HG03469 (cell line): ENCODE data around the gene PCIF1.
"Not testable (repeated sequence)": the region's sequence is repeated elsewhere in the genome, so short reads cannot be mapped to it uniquely, and the experiment has no call there.

Experiments used
- ATAC-seq: cut with Tn5 transposase; IDR thresholded peaks from one replicate; pipeline ENCODE4 v1.9.1; 2021; ENCODE audit warnings: mild to moderate bottlenecking, moderate library complexity, moderate number of reproducible peaks; ENCODE audit not compliant: unreplicated experiment

The PCIF1 gene

DNA sequence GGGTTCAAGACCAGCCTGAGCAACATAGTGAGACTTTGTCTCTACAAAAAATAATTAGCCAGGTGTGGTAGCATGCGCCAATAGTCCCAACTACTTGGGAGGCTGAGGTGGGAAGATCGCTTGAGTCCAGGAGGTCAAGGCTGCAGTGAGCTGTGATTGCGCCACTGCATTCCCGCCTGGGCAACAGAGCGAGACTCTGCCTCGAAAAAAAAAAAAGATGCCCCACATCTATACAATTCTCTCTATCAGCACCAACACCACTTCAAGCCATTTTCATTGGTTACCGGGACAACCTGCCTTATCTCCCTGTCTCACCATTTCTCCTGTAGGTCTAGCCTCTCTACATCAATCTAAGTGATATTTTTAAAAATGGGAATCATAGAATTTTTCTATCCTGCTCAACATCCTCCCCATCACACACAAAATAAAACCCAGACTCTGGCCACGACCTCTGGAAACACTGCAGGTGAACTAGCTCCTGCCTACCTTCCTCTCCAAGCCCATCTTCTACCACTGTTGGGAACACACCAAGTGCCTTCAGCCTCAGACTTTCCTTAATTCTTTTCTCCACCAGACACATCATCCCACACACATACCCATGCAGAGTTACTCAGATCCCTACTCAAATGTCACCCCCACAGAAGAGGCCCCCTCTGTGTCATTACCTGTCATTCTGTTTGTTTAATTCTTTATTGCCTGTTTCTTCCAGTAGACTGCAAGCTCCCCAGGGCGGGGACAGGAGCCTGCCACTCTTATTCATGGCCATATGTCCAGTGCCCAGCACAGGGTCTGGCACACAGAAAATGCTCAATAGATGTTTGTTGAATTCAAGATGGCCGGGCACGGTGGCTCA is 12.9 kb upstream of the PCIF1 start:
- ATAC-seq, result no peak

DNA sequence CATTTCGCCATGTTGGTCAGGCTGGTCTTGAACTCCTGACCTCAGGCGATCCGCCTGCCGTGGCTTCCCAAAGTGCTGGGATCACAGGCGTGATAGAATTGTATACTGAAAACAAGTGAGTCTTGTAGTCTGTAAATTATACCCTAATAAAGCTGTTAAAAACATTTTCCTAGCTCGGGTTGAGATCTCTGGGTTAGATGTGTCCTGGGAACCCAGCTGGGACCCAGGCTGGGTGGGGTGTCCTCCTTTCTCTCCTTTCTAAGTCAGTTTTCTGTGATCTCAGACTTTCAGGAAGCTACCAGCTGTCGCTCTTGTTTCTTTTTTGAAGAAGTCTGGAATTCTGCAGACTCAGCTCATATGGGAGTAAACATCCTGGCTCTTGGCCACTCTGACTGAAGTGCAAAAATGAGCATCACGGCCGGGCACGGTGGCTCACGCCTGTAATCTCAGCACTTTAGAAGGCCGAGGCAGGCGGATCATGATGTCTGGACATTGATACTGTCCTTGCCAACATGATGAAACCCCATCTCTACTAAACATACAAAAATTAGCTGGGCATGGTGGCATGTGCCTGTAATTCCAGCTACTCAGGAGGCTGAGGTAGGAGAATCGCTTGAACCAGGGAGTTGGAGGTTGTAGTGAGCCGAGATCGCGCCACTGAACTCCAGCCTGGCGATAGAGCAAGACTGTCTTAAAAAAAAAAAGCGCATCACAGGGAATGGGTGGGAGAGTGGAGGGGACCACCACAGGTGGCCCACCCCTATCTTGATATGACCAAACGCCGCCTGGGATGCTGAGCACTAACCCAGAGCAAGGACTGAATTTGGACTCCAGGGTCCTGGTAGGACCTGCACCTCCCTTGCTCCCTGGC is 9.9 kb upstream of the PCIF1 start:
- ATAC-seq, result no peak

DNA sequence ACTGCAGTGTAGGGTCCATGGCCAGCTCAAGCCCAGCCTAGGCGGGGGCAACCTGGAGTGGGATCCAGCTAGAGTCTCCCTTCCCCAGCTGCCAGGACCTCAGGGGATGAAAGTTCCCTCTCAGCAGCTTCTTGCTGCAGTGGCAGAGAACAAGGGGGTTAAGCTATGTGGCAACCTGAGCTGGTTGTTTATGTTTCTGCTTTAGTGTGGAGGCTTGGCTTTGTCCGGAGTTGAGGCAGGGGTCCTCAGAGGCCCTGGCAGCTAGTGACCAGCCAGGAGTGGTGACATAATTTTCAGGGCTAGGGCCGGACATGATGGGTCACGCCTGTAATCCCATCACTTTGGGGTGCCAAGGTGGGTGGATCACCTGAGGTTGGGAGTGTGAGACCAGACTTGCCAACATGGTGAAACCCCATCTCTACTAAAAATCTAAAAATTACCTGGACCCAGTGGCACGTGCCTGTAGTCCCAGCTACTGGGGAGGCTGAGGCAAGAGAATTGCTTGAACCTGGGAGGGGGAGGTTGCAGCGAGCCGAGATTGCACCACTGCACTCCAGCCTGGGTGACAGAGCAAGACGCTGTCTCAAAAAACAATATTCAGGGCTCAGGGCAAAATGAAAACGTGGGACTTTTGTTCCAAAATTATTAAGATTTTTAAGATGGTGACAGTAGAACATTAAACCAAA is 8.5 kb upstream of the PCIF1 start:
- ATAC-seq, result no peak

DNA sequence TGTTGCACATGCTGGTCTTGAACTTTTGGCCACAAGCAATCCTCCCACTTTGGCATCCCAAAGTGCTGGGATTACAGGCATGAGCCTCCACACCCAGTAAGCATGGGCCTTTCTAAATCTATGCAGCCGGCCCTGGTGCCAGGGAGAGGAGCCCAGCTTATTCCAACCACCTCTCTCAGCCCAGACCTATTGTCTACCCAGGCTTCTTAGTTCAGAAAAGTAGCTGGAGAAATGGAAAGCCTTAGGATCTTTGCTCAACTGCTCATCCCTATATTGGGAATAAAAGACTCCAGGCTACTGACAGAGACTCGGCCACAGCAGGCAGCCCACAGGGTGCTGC is 7.8 kb upstream of the PCIF1 start:
- ATAC-seq, result no peak

DNA sequence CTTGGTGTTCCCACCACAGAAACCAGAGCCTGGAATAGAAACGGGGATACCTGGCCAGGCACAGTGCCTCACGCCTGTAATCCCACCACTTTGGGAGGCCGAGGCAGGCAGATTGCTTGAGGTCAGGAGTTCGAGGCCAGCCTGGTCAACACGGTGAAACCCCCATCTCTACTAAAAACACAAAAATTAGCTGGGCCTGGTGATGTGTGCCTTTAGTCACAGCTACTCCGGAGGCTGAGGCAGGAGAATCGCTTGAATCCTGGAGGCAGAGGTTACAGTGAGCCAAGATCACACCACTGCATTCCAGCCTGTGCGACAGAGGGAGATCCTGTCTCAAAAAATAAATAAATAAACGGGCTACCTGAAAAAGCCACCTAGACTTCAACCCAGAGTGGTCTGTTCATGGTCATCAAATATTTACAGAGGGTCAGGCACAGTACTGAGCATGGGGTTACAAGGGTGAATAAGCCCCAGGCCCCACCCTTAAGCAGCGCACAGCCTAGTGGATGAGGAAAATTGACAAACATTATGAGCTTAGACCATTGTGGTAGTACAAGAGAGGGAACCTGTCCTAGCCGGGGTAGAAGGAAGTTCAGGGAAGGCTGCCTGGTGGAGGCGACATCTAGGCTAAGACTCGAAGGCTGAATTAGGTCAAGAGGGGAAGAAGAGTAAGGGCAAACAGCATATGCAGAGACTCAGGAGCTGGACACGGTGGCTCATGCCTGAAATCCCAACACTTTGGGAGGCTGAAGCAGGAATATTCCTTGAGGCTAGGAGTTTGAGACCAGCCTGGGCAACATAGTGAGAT is 7.2 kb upstream of the PCIF1 start:
- ATAC-seq, result no peak

DNA sequence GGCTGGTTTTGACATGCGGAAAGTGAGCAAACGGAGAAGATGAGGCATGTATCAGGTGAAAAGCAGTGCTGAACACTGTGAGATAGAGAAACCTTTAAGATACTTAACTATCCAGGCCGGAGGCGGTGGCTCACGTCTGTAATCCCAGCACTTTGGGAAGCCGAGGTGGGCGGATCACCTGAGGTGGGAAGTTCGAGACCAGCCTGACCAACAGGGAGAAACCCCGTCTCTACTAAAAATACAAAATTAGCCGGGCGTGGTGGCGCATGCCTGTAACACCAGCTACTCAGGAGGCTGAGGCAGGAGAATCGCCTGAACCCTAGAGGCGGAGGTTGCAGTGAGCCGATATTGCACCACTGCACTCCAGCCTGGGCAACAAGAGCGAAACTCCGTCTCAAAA is 2.8 kb upstream of the PCIF1 start:
- ATAC-seq, result not testable (repeated sequence)

DNA sequence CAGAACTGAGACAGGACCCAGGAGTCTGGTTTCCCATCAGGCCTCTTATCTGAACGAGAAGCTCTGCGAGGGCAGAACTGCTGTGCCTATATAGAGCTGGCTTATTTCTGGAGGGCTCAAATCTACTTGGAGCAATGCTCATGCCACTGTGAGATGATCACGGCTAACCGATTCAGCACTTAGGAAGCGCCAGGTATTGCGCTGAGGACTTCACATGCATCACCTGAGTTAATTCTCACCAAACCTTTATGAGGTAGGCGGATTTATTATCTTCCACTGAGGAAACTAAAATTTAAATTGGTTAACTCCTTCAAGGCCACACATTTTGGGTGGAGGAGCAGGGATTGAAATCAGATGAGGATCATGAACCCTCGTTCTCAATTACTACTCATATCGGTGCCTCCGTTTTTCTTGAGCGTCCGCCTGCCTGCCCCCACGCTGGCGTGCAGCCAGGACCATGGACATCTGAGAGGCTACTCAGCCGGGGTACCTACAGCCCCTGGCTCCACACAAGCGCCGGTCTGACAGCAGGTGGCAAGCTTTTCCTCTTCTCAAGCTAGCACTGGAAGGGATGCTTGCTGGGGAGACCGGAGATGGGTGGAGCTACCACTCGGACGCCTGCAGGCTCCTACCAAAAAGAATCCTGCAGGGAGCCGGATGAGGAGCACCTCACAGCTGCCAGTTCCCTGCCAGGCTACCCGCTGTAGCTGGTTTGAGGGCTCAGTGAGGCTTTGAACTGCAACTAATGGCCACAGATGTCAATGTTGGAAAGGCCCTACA is 1.0 kb upstream of the PCIF1 start:
- no peak for ATAC-seq

DNA sequence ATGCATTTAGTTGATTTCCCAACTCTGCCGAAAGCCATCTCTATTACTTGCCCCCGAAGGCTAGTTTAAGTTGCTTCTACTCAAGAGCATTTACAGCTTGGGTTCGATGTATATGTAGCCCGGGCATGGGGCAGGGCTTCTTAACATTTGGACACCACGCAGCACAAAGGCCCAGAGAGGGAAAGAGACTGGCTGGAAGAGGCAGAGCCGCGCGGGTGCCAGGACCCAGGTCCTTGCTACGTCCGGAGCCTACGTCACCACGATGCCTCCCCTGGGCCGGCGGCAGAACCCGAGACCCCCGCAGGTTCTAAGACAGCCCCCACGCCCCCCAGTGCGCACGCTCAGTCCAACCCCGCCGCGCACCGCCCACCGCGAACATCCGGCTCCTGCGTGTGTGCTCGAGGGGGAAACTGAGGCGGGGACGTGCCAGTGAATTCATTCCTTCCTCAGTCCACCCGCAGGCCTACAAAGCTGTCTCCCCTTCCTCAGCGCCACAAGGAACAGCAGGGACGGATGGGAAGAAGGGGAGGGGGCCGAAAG is 367 bp upstream of the PCIF1 start:
- no peak for ATAC-seq

DNA sequence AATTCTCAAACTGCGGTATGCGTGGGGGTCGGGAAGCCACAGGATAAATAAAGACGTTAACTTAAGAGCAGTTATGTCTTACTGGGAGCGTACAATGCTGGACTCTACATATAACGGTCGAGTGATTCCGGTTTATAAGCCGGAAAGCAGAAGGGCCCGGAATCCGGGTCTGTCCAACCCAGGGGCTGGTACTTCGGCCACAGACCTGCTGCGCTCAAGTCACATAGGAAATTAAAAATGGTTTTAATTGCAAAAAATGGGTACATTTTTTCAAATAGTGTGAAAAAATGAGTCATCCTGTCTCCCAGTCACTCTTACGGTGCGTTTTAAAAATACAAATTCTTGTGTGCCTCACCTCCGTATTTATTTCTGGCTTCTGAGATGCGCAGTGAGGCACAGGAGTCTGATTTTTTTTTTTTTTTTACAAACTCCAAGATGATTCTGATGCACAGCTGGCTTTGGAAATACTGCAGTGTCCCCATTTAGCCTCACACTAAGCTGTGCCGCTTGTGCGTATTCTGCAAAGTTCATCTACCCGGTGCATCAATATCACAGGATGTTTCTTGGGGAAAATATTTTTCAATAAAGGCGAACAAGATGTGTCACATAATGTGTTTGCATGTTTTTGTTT is 1.0 kb downstream of the PCIF1 start:
- ATAC-seq, result peak; percentile 0

DNA sequence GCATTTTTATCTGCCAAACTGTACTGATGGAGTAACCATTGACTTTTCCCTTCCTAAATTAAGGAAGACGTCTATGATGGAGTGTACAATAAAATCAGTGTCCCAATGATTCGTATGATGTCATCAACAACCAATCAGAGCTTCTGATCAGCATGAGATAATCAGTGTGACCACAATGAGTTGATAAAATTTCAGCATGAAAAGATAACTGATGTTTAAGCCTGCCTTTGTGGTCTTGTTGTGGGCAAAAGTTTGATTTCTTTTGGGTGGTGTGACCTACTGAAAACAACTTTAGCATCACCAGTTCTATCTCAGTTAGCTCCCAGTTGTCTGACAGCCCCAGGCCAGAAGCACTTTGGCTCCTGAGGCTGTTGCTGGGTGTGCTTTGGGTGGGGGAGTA is 3.3 kb downstream of the PCIF1 start:
- ATAC-seq, result no peak

DNA sequence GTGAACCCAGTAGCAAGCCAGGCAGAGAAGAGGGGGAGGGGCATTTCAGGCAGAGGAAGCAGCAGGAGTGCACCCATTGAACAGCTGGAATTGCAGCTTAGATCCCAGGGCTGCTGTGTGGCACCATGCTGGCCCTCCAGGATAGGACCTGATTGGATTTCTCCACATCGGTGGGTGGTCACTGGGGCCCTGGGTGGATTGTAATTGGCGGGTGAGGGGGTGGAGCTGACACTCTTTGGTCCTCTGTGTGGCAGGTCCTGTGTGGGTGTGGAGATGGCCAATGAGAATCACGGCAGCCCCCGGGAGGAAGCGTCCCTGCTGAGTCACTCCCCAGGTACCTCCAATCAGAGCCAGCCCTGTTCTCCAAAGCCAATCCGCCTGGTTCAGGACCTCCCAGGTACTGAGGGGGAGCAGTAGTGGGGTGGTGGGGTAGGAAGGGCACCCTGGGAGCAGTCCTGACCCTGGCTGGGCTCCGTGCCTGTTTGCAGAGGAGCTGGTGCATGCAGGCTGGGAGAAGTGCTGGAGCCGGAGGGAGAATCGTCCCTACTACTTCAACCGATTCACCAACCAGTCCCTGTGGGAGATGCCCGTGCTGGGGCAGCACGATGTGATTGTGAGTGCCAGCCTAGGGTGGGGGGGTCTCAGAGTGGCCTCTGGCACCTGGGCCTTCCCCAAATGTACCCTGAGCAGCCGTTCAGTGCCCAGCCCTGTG is 4.4 kb downstream of the PCIF1 start:
- ATAC-seq, result no peak

DNA sequence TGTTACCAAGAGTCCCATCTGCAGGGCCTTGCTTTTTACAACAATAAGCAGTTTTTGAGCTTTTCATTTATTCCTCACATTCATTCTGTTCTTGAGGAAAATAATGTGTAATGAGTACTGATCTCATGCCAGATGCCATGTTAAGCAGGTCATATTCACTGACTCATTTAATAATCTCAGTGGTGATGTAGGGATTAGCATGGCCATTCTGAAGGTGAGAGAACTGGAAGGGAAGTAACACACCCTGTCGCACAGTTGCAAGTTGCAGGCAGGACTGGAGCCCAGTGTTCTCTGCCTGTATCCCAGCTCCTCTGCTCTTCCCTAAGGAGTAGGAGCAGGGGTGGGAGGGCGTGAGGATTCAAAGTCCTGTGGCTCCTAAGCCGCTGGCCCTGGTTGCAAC is 5.6 kb downstream of the PCIF1 start:
- ATAC-seq, result no peak

DNA sequence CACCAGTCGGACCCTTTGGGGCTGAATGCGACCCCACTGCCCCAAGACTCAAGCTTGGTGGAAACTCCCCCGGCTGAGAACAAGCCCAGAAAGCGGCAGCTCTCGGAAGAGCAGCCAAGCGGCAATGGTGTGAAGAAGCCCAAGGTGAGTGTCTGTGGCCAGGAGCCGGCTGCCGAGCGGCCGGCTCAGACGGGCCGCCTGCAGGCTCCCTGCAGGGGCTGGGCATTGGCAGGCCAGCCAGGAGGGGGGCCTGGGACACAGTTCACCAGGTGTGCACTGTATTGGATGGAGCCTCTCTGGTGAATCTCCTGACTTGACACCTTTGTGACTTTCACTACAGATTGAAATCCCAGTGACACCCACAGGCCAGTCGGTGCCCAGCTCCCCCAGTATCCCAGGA is 6.0 kb downstream of the PCIF1 start:
- ATAC-seq, result no peak

DNA sequence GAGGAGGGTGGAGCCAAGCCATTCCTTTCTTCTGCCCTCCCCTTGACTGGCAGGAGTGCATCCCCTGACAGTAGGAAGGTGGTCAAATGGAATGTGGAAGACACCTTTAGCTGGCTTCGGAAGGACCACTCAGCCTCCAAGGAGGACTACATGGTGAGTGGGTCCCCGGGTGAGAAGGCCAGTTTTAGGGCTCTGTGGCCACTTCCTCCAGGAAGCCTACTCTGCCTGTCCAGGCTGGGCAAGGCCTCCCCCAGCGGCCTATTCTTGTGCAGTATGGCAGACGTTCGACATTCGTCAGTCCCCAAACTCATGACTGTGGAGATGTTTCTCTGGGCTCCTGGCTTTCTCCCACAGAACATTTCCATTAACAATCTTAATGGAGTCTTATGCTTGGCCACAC is 9.1 kb downstream of the PCIF1 start:
- ATAC-seq, result no peak

DNA sequence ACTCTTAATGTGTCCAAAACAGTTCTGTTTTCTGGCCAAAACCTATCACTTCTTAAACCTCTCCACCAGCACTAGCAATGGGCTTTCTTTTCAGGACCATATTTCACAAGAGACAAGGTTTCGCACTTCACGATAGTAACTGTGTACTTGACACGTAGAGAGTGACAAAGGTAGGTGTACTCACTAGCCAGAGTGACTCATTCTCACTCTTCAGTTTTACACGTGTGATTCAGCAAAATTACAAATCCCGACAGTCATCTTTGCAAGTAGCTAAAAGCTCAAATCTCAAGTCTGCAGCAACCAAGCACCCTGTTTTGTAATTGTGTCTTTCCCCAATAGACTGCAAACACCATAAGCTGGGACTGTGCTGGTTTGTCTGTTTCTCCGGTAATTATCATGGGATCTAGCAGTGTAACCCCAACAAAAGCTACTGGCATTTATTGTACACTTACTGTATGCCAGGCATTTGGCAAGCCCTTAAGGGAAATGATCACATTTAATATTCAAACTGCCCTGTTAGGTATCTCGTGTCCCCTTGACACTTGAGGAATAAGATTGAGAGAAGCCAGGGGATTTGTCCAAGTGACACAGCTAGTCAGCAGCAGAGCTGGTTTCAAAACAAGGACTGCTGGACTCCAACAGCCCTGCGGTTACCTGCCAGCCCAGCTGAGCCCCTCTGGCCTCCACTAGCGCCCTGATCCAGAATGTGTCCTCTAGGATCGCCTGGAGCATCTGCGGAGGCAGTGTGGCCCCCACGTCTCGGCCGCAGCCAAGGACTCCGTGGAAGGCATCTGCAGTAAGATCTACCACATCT is 9.9 kb downstream of the PCIF1 start:
- ATAC-seq, result no peak

DNA sequence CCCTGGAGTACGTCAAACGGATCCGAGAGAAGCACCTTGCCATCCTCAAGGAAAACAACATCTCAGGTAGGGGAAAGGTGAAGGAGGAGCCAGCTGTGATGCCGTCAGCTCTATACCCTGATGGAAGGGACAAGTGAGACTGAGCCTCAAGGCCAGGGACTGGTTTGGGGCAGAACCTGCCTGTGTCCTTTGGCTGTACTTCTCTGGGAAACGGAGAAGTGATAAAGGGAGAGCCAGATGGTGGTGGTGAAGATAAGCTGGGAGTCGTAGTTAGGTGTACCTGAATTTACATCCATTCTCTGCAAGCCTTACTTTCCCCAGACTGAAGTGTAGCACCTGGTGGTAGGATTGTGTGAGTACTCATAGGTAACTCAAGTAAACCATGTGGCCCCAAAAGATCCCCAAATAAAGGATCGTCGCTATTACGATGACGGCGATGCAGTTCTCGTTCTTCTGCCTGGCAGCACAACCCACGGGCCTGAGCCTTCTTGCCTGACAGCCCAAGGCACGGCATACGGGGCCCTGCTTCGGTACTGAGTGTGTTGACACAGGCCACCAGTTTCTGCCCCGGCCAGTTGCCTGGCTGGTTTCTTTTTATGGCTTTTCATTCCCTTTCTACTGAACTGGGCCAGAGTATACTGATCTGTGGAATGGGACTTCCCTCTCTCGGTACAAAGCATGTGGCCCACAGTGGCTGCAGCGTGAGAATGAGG is 10.6 kb downstream of the PCIF1 start:
- no peak for ATAC-seq

DNA sequence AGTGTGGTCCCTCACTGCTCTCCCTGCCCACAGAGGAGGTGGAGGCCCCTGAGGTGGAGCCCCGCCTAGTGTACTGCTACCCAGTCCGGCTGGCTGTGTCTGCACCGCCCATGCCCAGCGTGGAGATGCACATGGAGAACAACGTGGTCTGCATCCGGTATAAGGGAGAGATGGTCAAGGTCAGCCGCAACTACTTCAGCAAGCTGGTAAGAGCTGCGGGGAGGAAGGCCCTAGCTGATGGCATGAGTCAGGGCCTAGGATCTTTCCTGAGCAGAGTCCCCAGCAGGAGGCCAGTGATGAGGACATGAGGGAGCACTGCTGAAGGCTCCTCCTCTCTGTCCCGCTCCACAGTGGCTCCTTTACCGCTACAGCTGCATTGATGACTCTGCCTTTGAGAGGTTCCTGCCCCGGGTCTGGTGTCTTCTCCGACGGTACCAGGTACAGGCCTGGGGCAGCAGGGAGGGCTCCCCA is 11.2 kb downstream of the PCIF1 start:
- ATAC-seq, result no peak
